ENCODE data around the gene EPS15. TPM values are rescaled to one million over a fixed set of nuclear protein-coding genes. Genes with fewer than 3 reads are reported as not detected.

The EPS15 gene
- total and polyA plus RNA-seq, 7 donors = 9.8 to 71.9 (median 46.1) TPM

GRCh38 chr1:51304360-51304759, 214.7 kb downstream of the EPS15 start:
- Histone ChIP-seq H3K27ac (no peak overlapping the region), H3K9me3 (no peaks in the 10 kb centered on the region), H3K4me3 (no peak overlapping the region), H3K36me3 (ENCODE audit: insufficient read depth in 1 of 2, low read depth in 1 of 2) (no peaks in the 10 kb centered on the region), H3K27me3 (ENCODE audit: insufficient read depth in 3 of 3, low read length in 2 of 3) (no peaks in the 10 kb centered on the region), H3K4me1 (no peaks in the 10 kb centered on the region)
- DNase-seq (no peak), ATAC-seq (no peak)
- intact Hi-C loops (cut with DNase I) = no loop called here
- no peak for TF ChIP-seq CTCF (IDR thresholded peaks at IDR 0.05)
- WGBS, 3 donors = 65 to 77% (median 69%) methylated on average over 1 of the region's 1 CpG

Other genes with a start within 250 kb of the EPS15 start
- 10 to 100 TPM in 1 of 4 donors, 1 to 10 TPM in 3; 6.0 to 12.4 (median 6.9) TPM for gene TTC39A, start 188.7 kb downstream of the EPS15 start, total RNA-seq
- gene TTC39A, start 188.7 kb downstream of the EPS15 start, polyA plus RNA-seq = 1 to 10 TPM in 1 of 3 donors, under 1 TPM in 2; 0.48 to 3.2 (median 0.78) TPM
- gene OSBPL9, start 97.8 kb upstream of the EPS15 start, total RNA-seq = 100 to 1,000 TPM in 1 of 4 donors, 10 to 100 TPM in 3; 32.5 to 141 (median 52.0) TPM
- gene OSBPL9, start 97.8 kb upstream of the EPS15 start, polyA plus RNA-seq = 10 to 100 TPM; 15.6 to 84.8 (median 60.6) TPM

Data from psoas muscle (tissue), 8 donors.